SK-N-SH treated with all-trans-retinoic acid at 6 μM for 48 hours (cell line): ENCODE data around the gene YPEL3.

Experiments used
- ATAC-seq: fragments of 200-7000 bp; cut with Tn5 transposase; 3 replicates; pipeline ENCODE4 v1.9.1; 2020; ENCODE audit warnings: mild to moderate bottlenecking, moderate library complexity
- ARNTL ChIP-seq: fragments of 450-650 bp; formaldehyde crosslinking; IDR thresholded peaks from 2 replicates; pipeline ENCODE4 v1.5.0; 2020; ENCODE audit warnings: low read depth, mild to moderate bottlenecking, moderate library complexity, borderline replicate concordance
- BACH2 ChIP-seq: fragments of 250-450 bp; sonication (Bioruptor Pico); IDR thresholded peaks from 2 replicates; pipeline ENCODE4 v1.9.0; 2021; ENCODE audit warnings: mild to moderate bottlenecking, borderline replicate concordance
- CREB5 ChIP-seq: fragments of 250-450 bp; sonication (Bioruptor Pico); IDR thresholded peaks from 2 replicates; pipeline ENCODE4 v1.5.1; 2020; ENCODE audit warnings: low read depth, mild to moderate bottlenecking, moderate library complexity
- CSDC2 ChIP-seq: fragments of 250-450 bp; sonication (Bioruptor Pico); IDR thresholded peaks from 2 replicates; pipeline ENCODE4 v1.5.0; 2020; ENCODE audit warnings: mild to moderate bottlenecking, moderate library complexity
- CSRNP3 ChIP-seq: fragments of 250-450 bp; sonication (Bioruptor Pico); IDR thresholded peaks from 2 replicates; pipeline ENCODE4 v1.5.1; 2021; ENCODE audit warnings: mild to moderate bottlenecking, moderate library complexity
- ESRRG ChIP-seq: fragments of 250-450 bp; sonication (Bioruptor Pico); IDR thresholded peaks from 2 replicates; pipeline ENCODE4 v1.6.1; 2021; ENCODE audit warnings: mild to moderate bottlenecking
- GLIS3 ChIP-seq: fragments of 250-450 bp; sonication (Bioruptor Pico); IDR thresholded peaks from 2 replicates; pipeline ENCODE4 v1.5.0; 2020; ENCODE audit warnings: mild to moderate bottlenecking, moderate library complexity
- OSR1 ChIP-seq: fragments of 250-450 bp; sonication (Bioruptor Pico); IDR thresholded peaks from 2 replicates; pipeline ENCODE4 v1.8.0; 2022; ENCODE audit warnings: moderate library complexity, mild to moderate bottlenecking, inconsistent platforms
- PATZ1 ChIP-seq: fragments of 250-450 bp; sonication (Bioruptor Pico); IDR thresholded peaks from 2 replicates; pipeline ENCODE4 v1.8.0; 2020; ENCODE audit warnings: mild to moderate bottlenecking, moderate library complexity, borderline replicate concordance
- POU6F1 ChIP-seq: fragments of 250-450 bp; sonication (Bioruptor Pico); IDR thresholded peaks from 2 replicates; pipeline ENCODE4 v1.8.0; 2021; ENCODE audit warnings: low read depth, mild to moderate bottlenecking, moderate library complexity, borderline replicate concordance
- RARB ChIP-seq: fragments of 250-450 bp; sonication (Bioruptor Pico); IDR thresholded peaks from 2 replicates; pipeline ENCODE4 v1.8.0; 2021; ENCODE audit warnings: mild to moderate bottlenecking, moderate library complexity
- SNAI2 ChIP-seq: fragments of 250-450 bp; sonication (Bioruptor Pico); IDR thresholded peaks from 2 replicates; pipeline ENCODE4 v1.5.0; 2020; ENCODE audit warnings: mild to moderate bottlenecking, moderate library complexity
- TSHZ2 ChIP-seq: fragments of 250-450 bp; sonication (Bioruptor Pico); IDR thresholded peaks from 2 replicates; pipeline ENCODE4 v1.5.0; 2020; ENCODE audit warnings: mild to moderate bottlenecking, moderate library complexity
- ZC3H10 ChIP-seq: fragments of 250-450 bp; sonication (Bioruptor Pico); IDR thresholded peaks from 2 replicates; pipeline ENCODE4 v1.5.1; 2021; ENCODE audit warnings: mild to moderate bottlenecking, moderate library complexity
- ZFP3 ChIP-seq: fragments of 250-450 bp; sonication (Bioruptor Pico); IDR thresholded peaks from 2 replicates; pipeline ENCODE4 v1.5.0; 2020; ENCODE audit warnings: mild to moderate bottlenecking, moderate library complexity
- ZFP30 ChIP-seq: fragments of 450-650 bp; formaldehyde crosslinking; IDR thresholded peaks from 2 replicates; pipeline ENCODE4 v1.5.0; 2022; ENCODE audit warnings: mild to moderate bottlenecking, moderate library complexity
- ZNF70 ChIP-seq: fragments of 450-650 bp; formaldehyde crosslinking; IDR thresholded peaks from 2 replicates; pipeline ENCODE4 v1.5.0; 2020; ENCODE audit warnings: mild to moderate bottlenecking, moderate library complexity
- ZNF8 ChIP-seq: fragments of 450-650 bp; formaldehyde crosslinking; IDR thresholded peaks from 2 replicates; pipeline ENCODE4 v1.5.0; 2020; ENCODE audit warnings: mild to moderate bottlenecking, moderate library complexity

The YPEL3 gene

GRCh38 chr16:30064729-30065101 is 31.3 kb downstream of the YPEL3 start:
- ATAC-seq = no peak
- TF ChIP-seq RARB (CRISPR knock-in tag) (no peak), TSHZ2 (CRISPR knock-in tag) (no peak), ZC3H10 (CRISPR knock-in tag) (no peak), CSRNP3 (no peak), PATZ1 (no peak), SNAI2 (CRISPR knock-in tag) (no peak), CREB5 (CRISPR knock-in tag) (no peak), OSR1 (CRISPR knock-in tag) (no peak), CSDC2 (CRISPR knock-in tag) (no peak), GLIS3 (CRISPR knock-in tag) (no peak), ZNF70 (CRISPR knock-in tag) (no peak), ZNF8 (CRISPR knock-in tag) (no peak), ZFP3 (CRISPR knock-in tag) (no peak), ARNTL (no peak), ESRRG (CRISPR knock-in tag) (no peak), ZFP30 (no peak)

GRCh38 chr16:30063893-30064728 is 31.9 kb downstream of the YPEL3 start:
- ATAC-seq = no peak
- TF ChIP-seq POU6F1 (CRISPR knock-in tag) = no peak
- TF ChIP-seq CREB5 (CRISPR knock-in tag) = no peak
- no peak for TF ChIP-seq PATZ1
- no peak for TF ChIP-seq ZC3H10 (CRISPR knock-in tag)
- no peak for TF ChIP-seq ZFP30
- no peak for TF ChIP-seq ZFP3 (CRISPR knock-in tag)
- no peak for TF ChIP-seq BACH2 (CRISPR knock-in tag)
